GM12865 (cell line): ENCODE results near the gene CCSER1.

ENCODE experiments used
- DNase-seq: peaks from one replicate; pipeline ENCODE4 v3.0.0; 2010; ENCODE audit warnings: low read depth
- H3K4me3 ChIP-seq: 2 replicates; pipeline ENCODE4 v1.5.1; 2011; ENCODE audit warnings: mild to moderate bottlenecking, low read depth, low read length, control low read depth
- TF ChIP-seq, protein P1 (sequence below): IDR thresholded peaks from 2 replicates; pipeline ENCODE4 v1.5.1; 2011; ENCODE audit warnings: low read length, control low read depth, low read depth, inconsistent platforms; ENCODE audit not compliant: insufficient read depth; ENCODE audit errors: missing control alignments

The CCSER1 gene

DNA sequence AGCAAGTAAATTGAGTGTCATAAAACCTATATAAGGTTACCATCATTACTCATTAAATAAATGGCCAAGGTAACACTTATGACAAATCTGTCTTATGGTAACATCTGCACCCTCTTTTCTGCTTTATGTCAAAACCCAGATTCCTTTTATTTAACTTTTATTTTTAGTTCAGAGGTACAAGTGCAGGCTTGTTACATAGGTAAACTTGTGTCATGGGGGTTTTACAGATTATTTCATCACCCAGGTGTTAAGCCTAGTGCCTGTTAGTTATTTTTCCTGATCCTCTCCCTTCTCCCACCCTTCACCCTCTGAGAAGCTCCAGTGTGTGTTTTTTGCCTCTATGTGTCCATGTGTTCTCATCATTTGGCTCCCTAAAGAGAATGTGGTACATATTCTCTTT is 930.7 kb downstream of the CCSER1 start:
- DNase-seq = no peak
- H3K4me3 ChIP-seq = no peak overlapping the region
- TF ChIP-seq, protein P1, sequence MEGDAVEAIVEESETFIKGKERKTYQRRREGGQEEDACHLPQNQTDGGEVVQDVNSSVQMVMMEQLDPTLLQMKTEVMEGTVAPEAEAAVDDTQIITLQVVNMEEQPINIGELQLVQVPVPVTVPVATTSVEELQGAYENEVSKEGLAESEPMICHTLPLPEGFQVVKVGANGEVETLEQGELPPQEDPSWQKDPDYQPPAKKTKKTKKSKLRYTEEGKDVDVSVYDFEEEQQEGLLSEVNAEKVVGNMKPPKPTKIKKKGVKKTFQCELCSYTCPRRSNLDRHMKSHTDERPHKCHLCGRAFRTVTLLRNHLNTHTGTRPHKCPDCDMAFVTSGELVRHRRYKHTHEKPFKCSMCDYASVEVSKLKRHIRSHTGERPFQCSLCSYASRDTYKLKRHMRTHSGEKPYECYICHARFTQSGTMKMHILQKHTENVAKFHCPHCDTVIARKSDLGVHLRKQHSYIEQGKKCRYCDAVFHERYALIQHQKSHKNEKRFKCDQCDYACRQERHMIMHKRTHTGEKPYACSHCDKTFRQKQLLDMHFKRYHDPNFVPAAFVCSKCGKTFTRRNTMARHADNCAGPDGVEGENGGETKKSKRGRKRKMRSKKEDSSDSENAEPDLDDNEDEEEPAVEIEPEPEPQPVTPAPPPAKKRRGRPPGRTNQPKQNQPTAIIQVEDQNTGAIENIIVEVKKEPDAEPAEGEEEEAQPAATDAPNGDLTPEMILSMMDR = no peak

DNA sequence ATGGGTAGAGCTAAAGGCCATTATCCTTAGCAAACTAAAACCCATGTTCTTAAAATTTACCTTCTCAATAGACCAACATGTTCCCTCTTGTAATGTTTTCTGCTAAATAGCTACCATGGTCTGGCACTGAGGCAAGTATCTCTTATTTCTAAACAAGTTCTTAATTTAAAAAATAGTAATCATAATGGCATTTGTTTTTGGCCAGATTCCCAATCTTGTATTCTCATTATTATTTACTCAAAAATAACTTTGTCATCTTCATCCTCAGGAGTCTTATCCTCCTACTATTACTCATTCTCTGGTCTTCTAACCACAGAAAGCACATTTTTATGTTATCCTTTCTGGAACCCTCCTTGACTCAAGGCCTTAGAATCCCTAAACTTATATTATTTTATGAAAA is 931.2 kb downstream of the CCSER1 start:
- H3K4me3 ChIP-seq = no peak overlapping the region
- TF ChIP-seq, protein P1 = no peak
- no peak for DNase-seq

DNA sequence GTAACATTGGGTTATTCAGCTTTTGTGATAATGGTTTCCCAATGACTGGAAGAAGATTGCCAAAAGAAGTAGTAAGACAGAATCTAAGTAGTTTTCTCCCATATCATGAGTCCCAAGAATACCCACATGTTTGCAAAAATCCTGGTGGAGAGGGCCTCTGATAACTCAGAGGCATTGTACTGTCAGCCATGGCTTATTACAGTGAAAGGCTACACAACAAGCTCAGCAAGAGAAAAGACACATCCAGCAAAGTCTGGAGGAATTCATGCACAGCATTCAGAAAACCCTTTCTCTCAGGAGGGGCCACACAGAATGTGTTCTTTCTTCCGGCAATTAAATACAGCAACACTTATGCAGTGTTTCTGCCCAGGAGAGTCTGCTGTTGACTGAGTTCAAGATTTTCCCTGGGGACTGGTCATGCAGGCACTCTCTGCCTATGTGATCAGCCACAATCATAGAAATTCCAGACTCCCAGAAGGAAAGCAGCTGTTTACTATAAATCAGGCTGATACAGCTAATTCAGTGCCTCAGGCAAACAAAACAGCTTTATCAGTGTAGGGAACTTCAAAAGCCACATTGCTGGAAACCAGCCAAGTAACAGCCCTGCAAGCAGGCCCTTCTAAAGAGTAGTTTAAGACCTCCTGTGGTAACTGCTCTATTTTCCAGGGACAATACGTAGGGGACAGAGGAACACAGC is 937.1 kb downstream of the CCSER1 start:
- no peak overlapping the region for H3K4me3 ChIP-seq
- DNase-seq = no peak
- TF ChIP-seq, protein P1 = no peak

DNA sequence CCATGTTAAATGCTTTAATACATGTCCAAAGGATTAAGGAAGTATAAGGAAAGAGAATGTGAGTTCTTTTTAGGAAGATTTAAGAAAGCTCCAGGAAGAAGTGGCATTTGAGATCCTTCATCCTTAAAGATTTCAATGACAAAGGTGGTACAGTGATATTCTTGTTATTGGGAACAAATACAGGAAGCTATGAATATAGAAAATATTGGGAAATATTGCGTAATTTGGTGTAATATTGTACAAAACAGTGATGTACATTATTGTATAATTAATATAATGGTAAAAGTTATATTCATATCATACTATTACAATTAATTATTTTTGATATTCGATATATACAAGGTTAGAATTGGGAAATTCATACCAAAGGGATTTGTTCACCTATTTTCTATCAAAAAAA is 937.9 kb downstream of the CCSER1 start:
- H3K4me3 ChIP-seq = no peak overlapping the region
- DNase-seq = no peak
- TF ChIP-seq, protein P1 = no peak

DNA sequence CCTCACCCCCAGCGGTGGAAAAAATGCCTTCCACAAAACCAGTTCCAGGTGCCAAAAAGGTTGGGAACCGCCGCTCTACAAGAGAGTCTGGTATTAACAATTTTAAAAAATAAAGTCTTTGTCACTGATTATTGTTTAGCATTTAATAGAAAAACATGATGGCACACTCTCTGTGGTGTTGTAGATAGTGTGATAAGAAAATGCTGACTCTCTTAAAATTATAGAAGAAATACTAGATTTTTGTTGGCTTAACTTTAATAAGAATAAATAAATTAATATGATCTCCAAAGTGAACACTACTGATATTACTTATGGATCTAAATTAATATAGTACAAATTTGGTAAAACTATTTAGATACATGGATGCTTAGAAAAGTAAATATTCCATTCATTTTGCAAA is 943.5 kb downstream of the CCSER1 start:
- TF ChIP-seq, protein P1 = no peak
- no peak overlapping the region for H3K4me3 ChIP-seq

DNA sequence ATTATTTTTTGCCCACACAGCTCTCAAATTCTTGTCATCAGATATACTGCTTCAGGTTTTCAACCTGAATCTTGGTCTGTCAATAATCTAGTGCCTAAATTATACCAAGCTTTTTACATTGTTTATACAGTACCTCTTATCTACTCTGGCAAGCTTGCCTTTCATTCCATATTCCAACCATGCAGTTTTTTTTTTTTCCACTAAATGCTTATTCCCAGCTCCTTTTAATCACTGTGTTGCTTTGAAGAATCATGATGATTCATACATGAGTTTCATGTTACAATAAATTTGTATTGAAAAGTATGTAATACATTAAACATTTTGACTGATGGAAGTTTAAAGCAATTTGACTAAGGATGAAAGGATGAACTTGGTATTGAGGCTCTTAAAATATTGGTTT is 949.0 kb downstream of the CCSER1 start:
- TF ChIP-seq, protein P1 = no peak
- no peak overlapping the region for H3K4me3 ChIP-seq
- no peak for DNase-seq

More for the DNA sequence above, 943.5 kb downstream of the CCSER1 start:
- no peak for DNase-seq

DNA sequence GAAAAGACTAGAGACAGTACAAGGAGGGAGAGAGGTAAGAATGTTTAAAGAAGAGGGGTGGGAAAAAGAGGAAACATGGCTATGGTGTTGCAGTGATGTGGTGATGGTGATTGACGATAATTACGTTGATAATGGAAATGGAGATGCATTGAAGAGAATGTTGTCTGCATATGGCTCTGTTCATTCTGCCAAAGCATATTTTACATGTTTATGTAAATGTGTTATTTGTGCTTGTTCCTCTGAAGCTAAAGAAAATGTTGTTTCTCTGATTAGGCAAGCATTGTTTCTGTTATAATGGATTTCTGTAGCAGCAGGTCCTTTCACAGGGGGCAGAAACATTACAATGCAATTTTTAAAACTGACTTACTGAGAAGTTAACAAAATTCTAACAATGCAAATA is 958.8 kb downstream of the CCSER1 start:
- DNase-seq = no peak
- H3K4me3 ChIP-seq = no peak overlapping the region
- TF ChIP-seq, protein P1 = no peak
